Type B pancreatic cell (in vitro differentiated cells): ENCODE results near the gene CD3D. TPM values are rescaled to one million over a fixed set of nuclear protein-coding genes. Genes with fewer than 3 reads are reported as not detected.

Experiments used
- DNase-seq: peaks from one replicate; pipeline ENCODE4 v3.0.0; 2021; ENCODE audit warnings: mixed read lengths; ENCODE audit not compliant: unreplicated experiment; ENCODE audit errors: extremely low spot score
- H3K27ac Mint-ChIP-seq: 2 replicates; pipeline ENCODE4 v1.8.0; 2021; ENCODE audit warnings: mild to moderate bottlenecking, mixed read lengths
- H3K27me3 Mint-ChIP-seq: 2 replicates; pipeline ENCODE4 v1.8.0; 2021; ENCODE audit warnings: mixed read lengths
- H3K36me3 Mint-ChIP-seq: 2 replicates; pipeline ENCODE4 v1.8.0; 2021; ENCODE audit warnings: mixed read lengths
- H3K4me1 Mint-ChIP-seq: one replicate; pipeline ENCODE4 v1.8.0; 2021; ENCODE audit warnings: mixed read lengths; ENCODE audit not compliant: unreplicated experiment
- H3K4me3 Mint-ChIP-seq: 2 replicates; pipeline ENCODE4 v1.8.0; 2021; ENCODE audit warnings: mild to moderate bottlenecking, mixed read lengths
- H3K9me3 Mint-ChIP-seq: 2 replicates; pipeline ENCODE4 v1.8.0; 2021; ENCODE audit warnings: mixed read lengths
- CTCF ChIP-seq: fragments of 200-600 bp; sonication (generic); conservative IDR thresholded peaks from 2 replicates; pipeline ENCODE4 v1.5.0; 2021; ENCODE audit warnings: antibody characterized with exemption, mild to moderate bottlenecking
- total RNA-seq: library from RNA; stranded (reverse); gene quantifications from 2 replicates; pipeline ENCODE4 v1.2.1, GENCODE V29; 2021; ENCODE audit warnings: low replicate concordance

Gene CD3D
- total RNA-seq, 1 donor from 2014 or later, result not detected

GRCh38 chr11:118304227-118304567 lies 38.3 kb downstream of the CD3D start:
- Mint-ChIP-seq H3K9me3 (no peaks in the 10 kb centered on the region), H3K27ac (no peak overlapping the region), H3K4me1 (no peaks in the 10 kb centered on the region), H3K4me3 (no peak overlapping the region), H3K27me3 (peaks cover 36% of the 10 kb centered on the region), H3K36me3 (no peaks in the 10 kb centered on the region)
- no peak for TF ChIP-seq CTCF
- no peak for DNase-seq

GRCh38 chr11:118301600-118302195 lies 40.8 kb downstream of the CD3D start:
- no peak overlapping the region for H3K27ac Mint-ChIP-seq
- no peaks in the 10 kb centered on the region for H3K36me3 Mint-ChIP-seq
- peaks cover 36% of the 10 kb centered on the region for H3K27me3 Mint-ChIP-seq
- no peak for DNase-seq
- H3K9me3 Mint-ChIP-seq, result no peaks in the 10 kb centered on the region
- no peaks in the 10 kb centered on the region for H3K4me1 Mint-ChIP-seq
- H3K4me3 Mint-ChIP-seq, result no peak overlapping the region
- no peak for TF ChIP-seq CTCF

GRCh38 chr11:118295815-118296454 lies 46.6 kb downstream of the CD3D start:
- Mint-ChIP-seq H3K27ac (no peak overlapping the region), H3K36me3 (no peaks in the 10 kb centered on the region), H3K9me3 (no peaks in the 10 kb centered on the region), H3K27me3 (peaks cover 28% of the 10 kb centered on the region), H3K4me3 (no peak overlapping the region), H3K4me1 (peaks cover 2% of the 10 kb centered on the region)
- DNase-seq, result no peak
- TF ChIP-seq CTCF, result peak; percentile 51

GRCh38 chr11:118295199-118295598 lies 47.3 kb downstream of the CD3D start:
- Mint-ChIP-seq H3K36me3 (no peaks in the 10 kb centered on the region), H3K4me1 (peaks cover 5% of the 10 kb centered on the region), H3K27ac (no peak overlapping the region), H3K4me3 (no peak overlapping the region), H3K27me3 (peaks cover 21% of the 10 kb centered on the region), H3K9me3 (no peaks in the 10 kb centered on the region)
- DNase-seq, result no peak
- TF ChIP-seq CTCF, result no peak

- Mint-ChIP-seq H3K4me1 (peaks cover 5% of the 10 kb centered on the region), H3K27me3 (peaks cover 22% of the 10 kb centered on the region), H3K27ac (no peak overlapping the region), H3K4me3 (no peak overlapping the region), H3K36me3 (no peaks in the 10 kb centered on the region), H3K9me3 (no peaks in the 10 kb centered on the region)
- DNase-seq, result no peak
- no peak for TF ChIP-seq CTCF
Measured at GRCh38 chr11:118294053-118294452, 48.5 kb downstream of the CD3D start.
